HEK293 (cell line): ENCODE results near the gene HSD17B7.

Experiments
- CTCF ChIA-PET: fragments of 350-600 bp; formaldehyde crosslinking; extraction: SDS; loops from one replicate; lab custom pipeline; 2021; ENCODE audit warnings: antibody characterized with exemption; lab: Yijun Ruan, JAX
- POLR2A ChIA-PET: fragments of 300-600 bp; formaldehyde crosslinking; extraction: SDS; loops from one replicate; lab custom pipeline; 2020; ENCODE audit warnings: antibody characterized with exemption, inconsistent platforms; lab: Yijun Ruan, JAX
- H3K27ac ChIP-seq: fragments of 200-500 bp; sonication (Bioruptor generic); 2 replicates; pipeline ENCODE4 v1.5.1; 2014; ENCODE audit warnings: low read depth, low read length, control low read depth, inconsistent platforms; ENCODE audit errors: extremely low read depth
- H3K36me3 ChIP-seq, 2 experiments: fragments of 200-500 bp in 1 of 2; sonication (Bioruptor generic) in 1 of 2; 1 replicate in 1 of 2; 2 replicates in 1 of 2; pipeline ENCODE4 v1.5.1; 2014 to 2017; ENCODE audit warnings: inconsistent platforms in 2 of 2, low read length in 2 of 2; ENCODE audit not compliant: control insufficient read depth in 2 of 2, insufficient read depth in 1 of 2
- H3K4me1 ChIP-seq: fragments of 200-500 bp; sonication (Bioruptor generic); 2 replicates; pipeline ENCODE4 v1.5.1; 2014; ENCODE audit warnings: mild to moderate bottlenecking, low read length, inconsistent platforms; ENCODE audit not compliant: control insufficient read depth, insufficient read depth
- H3K4me3 ChIP-seq: 2 replicates; pipeline ENCODE4 v1.5.1; 2011; ENCODE audit warnings: low read depth, mild to moderate bottlenecking, control low read depth, low read length, moderate library complexity
- H3K9me3 ChIP-seq: fragments of 200-500 bp; sonication (Bioruptor generic); 2 replicates; pipeline ENCODE4 v1.5.1; 2014; ENCODE audit warnings: low read depth, low read length, inconsistent platforms; ENCODE audit not compliant: control insufficient read depth, insufficient read depth
- ATF2 ChIP-seq: fragments of 450-650 bp; formaldehyde crosslinking; IDR thresholded peaks from 2 replicates; pipeline ENCODE4 v1.5.1; 2016; ENCODE audit warnings: missing biosample characterization, missing genetic modification characterization, low read depth
- PRDM1 ChIP-seq: fragments of 450-650 bp; formaldehyde crosslinking; IDR thresholded peaks from 2 replicates; pipeline ENCODE4; 2016; ENCODE audit warnings: missing biosample characterization, missing genetic modification characterization
- ZBTB20 ChIP-seq: fragments of 450-650 bp; formaldehyde crosslinking; IDR thresholded peaks from 2 replicates; pipeline ENCODE4 v1.5.1; 2016; ENCODE audit warnings: missing biosample characterization, missing genetic modification characterization
- ZBTB21 ChIP-seq: fragments of 450-650 bp; formaldehyde crosslinking; IDR thresholded peaks from 2 replicates; pipeline ENCODE4 v1.5.1; 2017; ENCODE audit warnings: missing biosample characterization, missing genetic modification characterization
- ZBTB44 ChIP-seq: fragments of 450-650 bp; IDR thresholded peaks from 2 replicates; pipeline ENCODE4 v1.5.1; 2018; ENCODE audit warnings: missing biosample characterization, mild to moderate bottlenecking, missing genetic modification characterization
- ZFP41 ChIP-seq: fragments of 450-650 bp; formaldehyde crosslinking; IDR thresholded peaks from 2 replicates; pipeline ENCODE4 v1.5.1; 2016; ENCODE audit warnings: missing biosample characterization, missing genetic modification characterization, borderline replicate concordance
- ZNF138 ChIP-seq: fragments of 450-650 bp; formaldehyde crosslinking; IDR thresholded peaks from 2 replicates; pipeline ENCODE4 v1.5.1; 2016; ENCODE audit warnings: missing biosample characterization, missing genetic modification characterization, borderline replicate concordance
- ZNF174 ChIP-seq: fragments of 450-650 bp; formaldehyde crosslinking; IDR thresholded peaks from 2 replicates; pipeline ENCODE4 v1.5.0; 2017; ENCODE audit warnings: missing biosample characterization, mild to moderate bottlenecking, missing genetic modification characterization
- ZNF26 ChIP-seq: fragments of 450-650 bp; formaldehyde crosslinking; IDR thresholded peaks from 2 replicates; pipeline ENCODE4 v1.5.1; 2016; ENCODE audit warnings: missing biosample characterization, missing genetic modification characterization
- ZNF280C ChIP-seq: fragments of 450-650 bp; formaldehyde crosslinking; IDR thresholded peaks from 2 replicates; pipeline ENCODE4 v1.5.1; 2016; ENCODE audit warnings: missing biosample characterization, missing genetic modification characterization
- ZNF350 ChIP-seq: fragments of 450-650 bp; formaldehyde crosslinking; IDR thresholded peaks from 2 replicates; pipeline ENCODE4 v1.5.0; 2017; ENCODE audit warnings: missing biosample characterization, mild to moderate bottlenecking, missing genetic modification characterization
- ZNF404 ChIP-seq: fragments of 450-650 bp; formaldehyde crosslinking; IDR thresholded peaks from 2 replicates; pipeline ENCODE4 v1.5.1; 2017; ENCODE audit warnings: missing biosample characterization, missing genetic modification characterization
- ZNF426 ChIP-seq: fragments of 450-650 bp; formaldehyde crosslinking; IDR thresholded peaks from 2 replicates; pipeline ENCODE4 v1.5.1; 2017; ENCODE audit warnings: missing biosample characterization, missing genetic modification characterization, mild to moderate bottlenecking, inconsistent platforms, moderate library complexity
- ZNF555 ChIP-seq: fragments of 450-650 bp; formaldehyde crosslinking; conservative IDR thresholded peaks from 2 replicates; pipeline ENCODE4 v1.5.1; 2017; ENCODE audit warnings: missing biosample characterization, mild to moderate bottlenecking, missing genetic modification characterization, inconsistent platforms
- ZNF610 ChIP-seq: fragments of 450-650 bp; formaldehyde crosslinking; IDR thresholded peaks from 2 replicates; pipeline ENCODE4 v1.5.1; 2016; ENCODE audit warnings: missing biosample characterization, missing genetic modification characterization, borderline replicate concordance
- ZNF707 ChIP-seq: fragments of 450-650 bp; formaldehyde crosslinking; IDR thresholded peaks from 2 replicates; pipeline ENCODE4 v1.5.1; 2016; ENCODE audit warnings: missing biosample characterization, missing genetic modification characterization
- ZNF776 ChIP-seq: fragments of 450-650 bp; formaldehyde crosslinking; IDR thresholded peaks from 2 replicates; pipeline ENCODE4 v1.5.0; 2017; ENCODE audit warnings: missing biosample characterization, missing genetic modification characterization, borderline replicate concordance
- ZSCAN30 ChIP-seq: fragments of 450-650 bp; IDR thresholded peaks from 2 replicates; pipeline ENCODE4 v1.5.1; 2018; ENCODE audit warnings: missing biosample characterization, mild to moderate bottlenecking, missing genetic modification characterization, moderate library complexity
- ZXDB ChIP-seq: fragments of 450-650 bp; formaldehyde crosslinking; IDR thresholded peaks from 2 replicates; pipeline ENCODE4 v1.5.1; 2016; ENCODE audit warnings: missing biosample characterization, missing genetic modification characterization

The HSD17B7 gene

GRCh38 chr1:162765788-162766187 is 24.7 kb upstream of the HSD17B7 start (continued):
- TF ChIP-seq PRDM1 (tag by site-specific recombination) (no peak), ZFP41 (no peak), ZNF174 (no peak), ZNF404 (tag by site-specific recombination) (no peak), ZBTB20 (tag by site-specific recombination) (no peak), ZNF426 (tag by site-specific recombination) (no peak), ZBTB21 (tag by site-specific recombination) (no peak), ATF2 (tag by site-specific recombination) (no peak), ZNF776 (tag by site-specific recombination) (no peak)

- CTCF ChIA-PET, result no interaction called here
- TF ChIP-seq ZBTB44 (tag by site-specific recombination) (no peak), ZNF707 (tag by site-specific recombination) (no peak), ZNF555 (tag by site-specific recombination) (no peak), ZSCAN30 (tag by site-specific recombination) (no peak), ZXDB (no peak), ZNF280C (tag by site-specific recombination) (no peak), ZNF610 (tag by site-specific recombination) (no peak), ZNF26 (tag by site-specific recombination) (no peak), ZNF350 (tag by site-specific recombination) (no peak), ZNF138 (tag by site-specific recombination) (no peak)
Observed at GRCh38 chr1:162772571-162773154, 17.8 kb upstream of the HSD17B7 start.

More at GRCh38 chr1:162772571-162773154, 17.8 kb upstream of the HSD17B7 start:
- POLR2A ChIA-PET, result no interaction called here
- H3K36me3 ChIP-seq, result no peaks in the 10 kb centered on the region
- H3K9me3 ChIP-seq, result no peaks in the 10 kb centered on the region
- H3K4me1 ChIP-seq, result no peaks in the 10 kb centered on the region
- H3K27ac ChIP-seq, result no peak overlapping the region
- H3K4me3 ChIP-seq, result no peak overlapping the region
